Skeletal muscle satellite cell (primary cell): ENCODE measurements around the gene PRDM11.

ENCODE experiments used
- H3K27me3 ChIP-seq: 2 replicates; pipeline ENCODE4 v1.7.0; 2013; ENCODE audit warnings: low read length; ENCODE audit not compliant: control insufficient read depth, insufficient read depth
- H3K36me3 ChIP-seq: 2 replicates; pipeline ENCODE4 v1.7.0; 2013; ENCODE audit warnings: mild to moderate bottlenecking, control low read depth, low read length; ENCODE audit not compliant: insufficient read depth
- H3K4me1 ChIP-seq: 2 replicates; pipeline ENCODE4 v1.7.0; 2013; ENCODE audit warnings: low read length; ENCODE audit not compliant: control insufficient read depth, insufficient read depth
- H3K4me2 ChIP-seq: 2 replicates; pipeline ENCODE4 v1.7.0; 2013; ENCODE audit warnings: mild to moderate bottlenecking, low read length
- H3K4me3 ChIP-seq: 2 replicates; pipeline ENCODE4 v1.7.0; 2013; ENCODE audit warnings: low read length
- H3K9ac ChIP-seq: 2 replicates; pipeline ENCODE4 v1.7.0; 2013; ENCODE audit warnings: mild to moderate bottlenecking, low read depth, low read length, moderate library complexity
- H3K9me3 ChIP-seq: replicated peaks from 2 replicates; pipeline ENCODE4 v1.7.0; 2013; ENCODE audit warnings: mild to moderate bottlenecking, control low read depth, low read length

The PRDM11 gene

GRCh38 chr11:45209000-45209879 lies 62.8 kb downstream of the PRDM11 start:
- Histone ChIP-seq H3K9ac (peak overlapping the region; percentile 9), H3K9me3 (no peaks in the 10 kb centered on the region), H3K4me3 (no peak overlapping the region), H3K4me1 (peaks cover 15% of the 10 kb centered on the region), H3K36me3 (peaks cover 3% of the 10 kb centered on the region), H3K4me2 (peak overlapping the region; percentile 63), H3K27me3 (no peaks in the 10 kb centered on the region)

GRCh38 chr11:45209891-45210699 lies 63.7 kb downstream of the PRDM11 start:
- peak overlapping the region; percentile 9 for H3K9ac ChIP-seq
- H3K4me2 ChIP-seq, result peak overlapping the region; percentile 63
- no peaks in the 10 kb centered on the region for H3K27me3 ChIP-seq
- H3K4me1 ChIP-seq, result peaks cover 15% of the 10 kb centered on the region
- H3K9me3 ChIP-seq, result no peaks in the 10 kb centered on the region
- H3K36me3 ChIP-seq, result peaks cover 3% of the 10 kb centered on the region
- no peak overlapping the region for H3K4me3 ChIP-seq

DNA sequence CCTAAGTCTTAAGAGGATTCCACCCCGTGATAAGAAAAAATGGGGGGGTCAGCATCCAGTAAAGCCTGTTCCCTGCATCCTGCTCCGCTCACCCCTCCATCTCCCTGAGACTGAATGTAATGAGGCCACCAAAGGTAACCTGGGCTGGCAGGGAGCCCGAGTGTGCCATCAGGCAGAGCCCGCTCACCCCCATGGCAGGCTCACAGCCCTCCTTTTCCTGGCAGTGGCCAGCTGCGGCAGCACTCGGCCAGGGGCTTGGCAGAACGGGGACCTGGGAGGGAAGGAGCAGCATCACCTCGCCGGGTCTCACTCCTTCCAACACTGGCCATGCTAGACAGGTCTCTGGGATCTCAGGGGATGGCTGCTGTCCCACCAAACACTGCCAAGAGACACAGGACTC lies 64.4 kb downstream of the PRDM11 start:
- H3K9ac ChIP-seq, result no peak overlapping the region
- no peak overlapping the region for H3K4me2 ChIP-seq
- peaks cover 3% of the 10 kb centered on the region for H3K36me3 ChIP-seq
- H3K4me1 ChIP-seq, result peaks cover 15% of the 10 kb centered on the region
- H3K9me3 ChIP-seq, result no peaks in the 10 kb centered on the region
- H3K4me3 ChIP-seq, result no peak overlapping the region
- no peaks in the 10 kb centered on the region for H3K27me3 ChIP-seq

- Histone ChIP-seq H3K4me3 (no peak overlapping the region), H3K36me3 (peaks cover 3% of the 10 kb centered on the region), H3K4me1 (peaks cover 15% of the 10 kb centered on the region), H3K9ac (no peak overlapping the region), H3K4me2 (no peak overlapping the region), H3K9me3 (no peaks in the 10 kb centered on the region), H3K27me3 (no peaks in the 10 kb centered on the region)
Observed at GRCh38 chr11:45211732-45212131, 65.3 kb downstream of the PRDM11 start.

GRCh38 chr11:45212566-45213315 lies 66.3 kb downstream of the PRDM11 start:
- Histone ChIP-seq H3K36me3 (peaks cover 3% of the 10 kb centered on the region), H3K9ac (no peak overlapping the region), H3K4me2 (no peak overlapping the region), H3K9me3 (no peaks in the 10 kb centered on the region), H3K4me3 (no peak overlapping the region), H3K4me1 (peaks cover 15% of the 10 kb centered on the region), H3K27me3 (no peaks in the 10 kb centered on the region)

DNA sequence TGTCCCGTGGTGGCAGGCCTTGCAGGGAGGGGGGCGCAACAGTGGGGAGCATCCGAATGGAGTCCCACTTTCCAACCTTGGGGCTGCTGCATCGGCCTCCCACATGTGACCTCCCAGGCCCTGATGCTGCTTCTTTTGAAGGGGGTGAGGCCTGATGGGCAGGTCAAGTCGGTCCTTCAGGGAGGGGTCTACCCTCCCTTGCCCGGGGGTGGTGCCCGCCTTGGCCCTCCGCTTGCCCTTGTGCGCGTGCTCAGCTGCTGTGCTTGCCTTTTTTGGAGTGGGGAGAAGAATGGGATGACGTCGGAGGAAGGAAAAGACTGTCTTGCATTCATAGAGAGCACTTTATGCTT lies 66.9 kb downstream of the PRDM11 start:
- Histone ChIP-seq H3K4me3 (no peak overlapping the region), H3K9ac (no peak overlapping the region), H3K4me1 (peaks cover 15% of the 10 kb centered on the region), H3K9me3 (no peaks in the 10 kb centered on the region), H3K36me3 (peaks cover 3% of the 10 kb centered on the region), H3K27me3 (no peaks in the 10 kb centered on the region), H3K4me2 (no peak overlapping the region)

DNA sequence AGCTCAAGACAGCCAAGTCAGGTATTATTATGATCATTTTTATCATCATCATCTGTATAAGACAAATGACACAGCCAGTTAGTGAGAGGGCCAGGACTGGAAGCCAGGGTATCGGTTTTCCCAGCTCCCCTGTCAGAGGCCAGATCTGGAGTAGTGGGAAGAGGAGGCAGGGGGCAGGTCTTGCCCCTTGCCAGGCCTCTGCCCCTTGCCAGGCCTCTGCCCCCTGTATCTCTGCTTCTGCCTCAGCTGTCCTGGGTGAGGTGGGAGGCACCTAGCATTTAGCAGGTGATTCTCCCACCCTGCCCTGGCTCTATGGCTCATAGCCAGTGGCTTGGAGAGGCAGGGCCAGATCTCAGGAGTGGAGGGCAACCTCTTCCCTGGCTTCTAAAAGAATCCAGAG lies 67.3 kb downstream of the PRDM11 start:
- Histone ChIP-seq H3K36me3 (peaks cover 3% of the 10 kb centered on the region), H3K9me3 (no peaks in the 10 kb centered on the region), H3K4me1 (peaks cover 15% of the 10 kb centered on the region), H3K27me3 (no peaks in the 10 kb centered on the region), H3K9ac (no peak overlapping the region), H3K4me2 (no peak overlapping the region), H3K4me3 (no peak overlapping the region)

DNA sequence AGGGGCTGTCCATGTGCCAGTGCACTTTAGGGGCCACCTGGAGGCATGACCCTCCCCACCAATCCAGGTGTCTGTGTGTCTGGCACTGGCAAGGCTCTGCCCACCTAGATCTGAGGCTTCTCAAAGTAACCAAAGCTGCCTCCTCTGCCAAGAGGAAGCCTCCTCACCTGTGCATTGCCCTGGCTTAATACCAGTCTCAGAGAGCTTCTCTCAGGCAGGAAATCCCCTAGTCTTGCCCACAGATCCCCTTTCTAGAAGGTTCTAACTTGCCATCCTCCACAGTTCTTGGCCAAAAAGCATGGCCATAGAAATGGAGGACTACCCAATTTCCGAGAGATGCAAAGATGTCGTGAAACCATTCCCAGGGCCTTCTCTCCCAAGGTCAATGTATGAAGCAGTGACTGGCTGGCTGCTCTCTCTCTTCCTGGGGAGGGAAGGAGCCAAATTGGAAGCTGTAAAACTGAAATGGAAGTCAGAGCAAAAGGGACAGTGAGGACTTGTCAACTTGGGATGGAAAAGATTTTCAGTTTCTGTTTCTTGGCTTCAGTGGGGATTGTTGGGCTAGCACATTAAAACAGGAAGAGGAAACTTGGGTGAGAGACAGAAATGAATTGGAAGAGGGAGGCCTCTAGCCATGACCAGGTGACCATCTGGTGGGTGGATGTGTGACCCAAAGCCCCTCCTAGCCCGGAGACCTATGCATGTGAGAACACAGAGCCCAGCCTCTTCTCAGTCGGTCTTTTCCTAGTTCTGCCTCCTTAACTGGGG lies 68.8 kb downstream of the PRDM11 start:
- peaks cover 3% of the 10 kb centered on the region for H3K4me1 ChIP-seq
- H3K36me3 ChIP-seq, result peaks cover 3% of the 10 kb centered on the region
- no peak overlapping the region for H3K4me3 ChIP-seq
- no peak overlapping the region for H3K4me2 ChIP-seq
- no peak overlapping the region for H3K9ac ChIP-seq
- H3K27me3 ChIP-seq, result no peaks in the 10 kb centered on the region
- H3K9me3 ChIP-seq, result no peaks in the 10 kb centered on the region

DNA sequence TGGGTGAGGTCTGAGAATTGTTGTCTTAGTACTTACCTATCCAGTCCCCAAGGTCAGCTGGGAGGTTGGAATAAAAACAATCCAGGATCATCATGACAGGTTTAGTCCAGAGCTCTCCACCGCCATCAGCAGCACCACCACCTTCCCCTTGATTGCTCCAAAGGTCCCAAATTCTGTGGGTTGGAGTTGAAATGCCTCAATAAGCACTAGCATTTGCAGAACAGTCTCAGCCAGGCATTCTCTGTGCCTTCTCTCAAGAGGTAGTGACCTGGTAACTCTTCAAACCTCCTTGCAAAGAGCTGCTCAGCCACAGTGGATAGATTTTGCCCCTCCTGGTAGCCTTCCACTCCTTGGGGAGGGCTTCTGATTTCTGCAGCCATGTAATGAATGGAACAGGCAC lies 69.6 kb downstream of the PRDM11 start:
- Histone ChIP-seq H3K36me3 (peaks cover 3% of the 10 kb centered on the region), H3K4me1 (no peaks in the 10 kb centered on the region), H3K27me3 (no peaks in the 10 kb centered on the region), H3K9me3 (no peaks in the 10 kb centered on the region), H3K9ac (no peak overlapping the region), H3K4me3 (no peak overlapping the region), H3K4me2 (no peak overlapping the region)

DNA sequence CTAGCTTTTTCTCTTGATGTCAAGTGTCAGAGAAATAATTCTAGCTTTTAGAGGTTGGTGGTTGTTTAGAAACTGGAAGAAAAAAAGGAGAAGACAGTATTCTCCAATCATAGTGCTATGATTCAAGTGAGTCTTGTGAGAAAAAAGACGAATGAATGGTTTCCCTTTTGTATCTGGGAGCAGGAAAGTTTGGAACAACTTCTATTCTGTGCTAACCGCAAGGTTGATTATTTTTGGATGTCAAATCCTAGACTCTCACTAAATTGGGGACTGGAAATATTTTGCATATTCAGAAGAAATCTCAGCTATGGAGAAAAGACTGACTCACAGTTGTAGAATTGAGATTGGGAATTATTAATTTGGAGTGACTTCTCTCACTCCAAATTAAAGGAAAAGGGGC lies 70.5 kb downstream of the PRDM11 start:
- H3K4me1 ChIP-seq, result no peaks in the 10 kb centered on the region
- no peaks in the 10 kb centered on the region for H3K9me3 ChIP-seq
- no peak overlapping the region for H3K4me3 ChIP-seq
- H3K36me3 ChIP-seq, result peaks cover 3% of the 10 kb centered on the region
- H3K4me2 ChIP-seq, result no peak overlapping the region
- no peak overlapping the region for H3K9ac ChIP-seq
- H3K27me3 ChIP-seq, result no peaks in the 10 kb centered on the region

GRCh38 chr11:45217991-45218390 lies 71.6 kb downstream of the PRDM11 start:
- H3K27me3 ChIP-seq, result no peaks in the 10 kb centered on the region
- no peak overlapping the region for H3K4me3 ChIP-seq
- H3K4me1 ChIP-seq, result no peaks in the 10 kb centered on the region
- H3K9me3 ChIP-seq, result no peaks in the 10 kb centered on the region
- no peak overlapping the region for H3K4me2 ChIP-seq
- peaks cover 2% of the 10 kb centered on the region for H3K36me3 ChIP-seq
- H3K9ac ChIP-seq, result no peak overlapping the region
